ENCODE measurements around the gene IPO13. TPM values are rescaled to one million over a fixed set of nuclear protein-coding genes. Genes with fewer than 3 reads are reported as not detected.
A peak's percentile ranks its signal among the peaks of the same experiment; 100 is the strongest.

The IPO13 gene
- total RNA-seq, 4 donors from 2014 or later = 9.1 to 36.5 (median 32.0) TPM

DNA sequence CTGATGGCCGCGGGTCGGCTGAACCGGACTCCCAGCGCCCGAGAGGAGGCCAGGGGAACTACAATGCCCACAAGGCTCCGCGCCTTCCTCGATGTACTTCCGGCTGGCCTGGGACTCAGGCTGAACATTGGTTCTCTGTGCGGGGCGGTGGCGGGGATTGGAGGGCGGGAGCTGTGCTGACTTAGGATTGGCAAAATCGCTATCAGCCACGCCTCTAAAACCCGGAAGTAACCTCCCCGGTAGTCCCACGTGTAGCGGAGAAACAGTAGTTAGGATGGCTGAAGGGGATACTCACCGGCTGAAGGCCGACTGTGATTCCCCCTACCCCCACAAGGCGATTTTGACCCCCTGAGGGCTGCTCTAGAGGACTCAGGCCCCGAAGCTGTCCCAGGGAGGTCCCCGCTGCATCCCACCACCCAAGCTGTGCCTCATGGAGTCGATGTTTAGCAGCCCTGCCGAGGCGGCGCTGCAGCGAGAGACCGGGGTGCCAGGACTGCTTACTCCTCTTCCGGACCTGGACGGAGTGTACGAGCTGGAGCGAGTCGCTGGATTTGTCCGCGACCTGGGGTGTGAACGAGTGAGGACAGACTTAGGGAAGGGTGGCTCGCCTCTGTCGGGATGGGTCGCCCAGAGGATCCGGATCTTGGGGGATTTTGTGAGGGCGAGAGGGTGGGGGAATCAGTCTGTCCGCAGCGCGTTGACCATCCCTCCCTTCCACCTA, 23.2 kb downstream of the IPO13 start, which contains the start of gene DPH2:
DPH2 (plus strand) TSS at position 265 of the 721 bp plus-strand sequence; CDS start at position 431, 166 bp downstream.
- Histone ChIP-seq H3K4me3 (peak within 1 kb of the TSS; percentile 55 to 90 (median 70)), H3K27me3 (no peaks in the 10 kb centered on the region), H3K9me3 (no peaks in the 10 kb centered on the region), H3K4me1 (peaks cover 0 to 11% (median 5%) of the 10 kb centered on the region in 4 donors), H3K27ac (peak within 1 kb of the TSS in 2 of 4 donors; percentile 6 to 58), H3K36me3 (peaks cover 0 to 4% (median 0%) of the 10 kb centered on the region in 3 donors)
- no peak for TF ChIP-seq POLR2A (IDR thresholded peaks at IDR 0.05)
- peak in 5 of 6 experiments; percentile 16 to 41 (median 17) for TF ChIP-seq CTCF (IDR thresholded peaks at IDR 0.05)
- DNase-seq = peak; percentile 96 to 99 (median 97)

DNA sequence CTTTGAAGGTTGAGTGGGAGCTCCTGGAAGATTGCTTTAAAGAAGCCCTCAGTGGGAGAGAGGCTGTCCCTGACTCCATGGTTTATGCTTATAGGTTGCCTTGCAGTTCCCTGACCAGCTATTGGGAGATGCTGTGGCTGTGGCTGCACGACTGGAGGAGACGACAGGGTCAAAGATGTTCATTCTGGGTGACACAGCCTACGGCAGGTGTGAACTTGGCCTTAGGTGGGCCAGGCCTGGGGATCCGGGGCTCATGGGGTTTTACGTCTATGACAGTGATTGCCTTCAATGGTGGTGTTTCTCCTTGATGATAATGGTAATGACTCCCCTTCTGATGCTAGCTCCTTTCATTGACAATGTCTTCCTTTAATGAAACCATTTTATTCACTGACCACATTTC, 23.8 kb downstream of the IPO13 start:
- TF ChIP-seq CTCF (IDR thresholded peaks at IDR 0.05) (no peak), POLR2A (IDR thresholded peaks at IDR 0.05) (no peak)
- peak overlapping the region; percentile 55 to 90 (median 70) for H3K4me3 ChIP-seq
- no peak for DNase-seq
- H3K27ac ChIP-seq = peak overlapping the region in 1 of 4 donors; percentile 58
- H3K27me3 ChIP-seq = no peaks in the 10 kb centered on the region
- peaks cover 0 to 13% (median 6%) of the 10 kb centered on the region in 4 donors for H3K4me1 ChIP-seq
- H3K36me3 ChIP-seq = peaks cover 0 to 4% (median 0%) of the 10 kb centered on the region in 3 donors
- no peaks in the 10 kb centered on the region for H3K9me3 ChIP-seq

DNA sequence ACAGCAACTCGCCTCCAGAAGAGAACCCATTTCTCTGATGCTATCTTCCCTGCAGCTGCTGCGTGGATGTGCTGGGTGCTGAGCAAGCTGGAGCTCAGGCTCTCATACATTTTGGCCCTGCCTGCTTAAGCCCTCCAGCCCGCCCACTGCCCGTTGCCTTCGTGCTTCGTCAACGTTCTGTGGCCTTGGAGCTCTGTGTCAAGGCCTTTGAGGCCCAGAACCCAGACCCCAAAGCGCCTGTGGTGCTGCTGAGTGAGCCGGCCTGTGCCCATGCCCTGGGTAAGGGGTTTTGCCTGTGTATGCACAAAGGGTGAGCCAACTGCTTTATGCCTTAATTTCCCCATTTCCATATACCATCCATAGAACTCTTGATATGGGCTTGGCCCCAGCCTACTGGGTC, 24.2 kb downstream of the IPO13 start:
- Histone ChIP-seq H3K36me3 (peaks cover 0 to 4% (median 0%) of the 10 kb centered on the region in 3 donors), H3K27ac (no peak overlapping the region), H3K9me3 (no peaks in the 10 kb centered on the region), H3K27me3 (no peaks in the 10 kb centered on the region), H3K4me3 (no peak overlapping the region), H3K4me1 (peaks cover 3 to 17% (median 10%) of the 10 kb centered on the region in 4 donors)
- no peak for TF ChIP-seq POLR2A (IDR thresholded peaks at IDR 0.05)
- TF ChIP-seq CTCF (IDR thresholded peaks at IDR 0.05) = no peak
- peak in 1 of 3 donors; percentile 39 for DNase-seq

- H3K4me3 ChIP-seq = no peak overlapping the region
These were observed 24.7 kb downstream of the IPO13 start for GRCh38 chr1:43971336-43971980.

More at GRCh38 chr1:43971336-43971980, 24.7 kb downstream of the IPO13 start:
- no peak for TF ChIP-seq CTCF (IDR thresholded peaks at IDR 0.05)
- no peak for TF ChIP-seq POLR2A (IDR thresholded peaks at IDR 0.05)
- Histone ChIP-seq H3K9me3 (no peaks in the 10 kb centered on the region), H3K4me1 (peaks cover 7 to 21% (median 13%) of the 10 kb centered on the region in 4 donors), H3K36me3 (peaks cover 0 to 10% (median 0%) of the 10 kb centered on the region in 3 donors), H3K27me3 (no peaks in the 10 kb centered on the region), H3K27ac (no peak overlapping the region)
- DNase-seq = peak in 1 of 3 donors; percentile 41
